ENCODE measurements around the gene URB2. TPM values are rescaled to one million over a fixed set of nuclear protein-coding genes. Genes with fewer than 3 reads are reported as not detected.

URB2 gene
- polyA plus RNA-seq, 3 donors, result 1.7 to 9.9 (median 2.6) TPM

Other genes starting within 250 kb of the URB2 start
- gene ACTA1, start 192.2 kb upstream of the URB2 start, polyA plus RNA-seq, result 10 to 100 TPM in 1 of 3 donors, 1 to 10 TPM in 2; 1.6 to 18.4 (median 4.9) TPM
- gene NUP133, start 117.9 kb upstream of the URB2 start, polyA plus RNA-seq, result 10 to 100 TPM in 2 of 3 donors, 1 to 10 TPM in 1; 7.2 to 11.7 (median 11.2) TPM
- 1 to 10 TPM; 4.4 to 7.4 (median 6.8) TPM for gene ABCB10, start 67.5 kb upstream of the URB2 start, polyA plus RNA-seq
- gene TAF5L, start 125 bp upstream of the URB2 start, polyA plus RNA-seq, result 10 to 100 TPM in 2 of 3 donors, 1 to 10 TPM in 1; 4.8 to 19.3 (median 11.2) TPM